ENCODE measurements around the gene CPNE7. TPM values are rescaled to one million over a fixed set of nuclear protein-coding genes. Genes with fewer than 3 reads are reported as not detected.

CPNE7 gene
- total and polyA plus RNA-seq, 9 of the 15 experiments (the other 6 are each of a cell fraction or from before 2014, with no cell fraction given): 0.30 to 73.4 (median 32.7) TPM

DNA sequence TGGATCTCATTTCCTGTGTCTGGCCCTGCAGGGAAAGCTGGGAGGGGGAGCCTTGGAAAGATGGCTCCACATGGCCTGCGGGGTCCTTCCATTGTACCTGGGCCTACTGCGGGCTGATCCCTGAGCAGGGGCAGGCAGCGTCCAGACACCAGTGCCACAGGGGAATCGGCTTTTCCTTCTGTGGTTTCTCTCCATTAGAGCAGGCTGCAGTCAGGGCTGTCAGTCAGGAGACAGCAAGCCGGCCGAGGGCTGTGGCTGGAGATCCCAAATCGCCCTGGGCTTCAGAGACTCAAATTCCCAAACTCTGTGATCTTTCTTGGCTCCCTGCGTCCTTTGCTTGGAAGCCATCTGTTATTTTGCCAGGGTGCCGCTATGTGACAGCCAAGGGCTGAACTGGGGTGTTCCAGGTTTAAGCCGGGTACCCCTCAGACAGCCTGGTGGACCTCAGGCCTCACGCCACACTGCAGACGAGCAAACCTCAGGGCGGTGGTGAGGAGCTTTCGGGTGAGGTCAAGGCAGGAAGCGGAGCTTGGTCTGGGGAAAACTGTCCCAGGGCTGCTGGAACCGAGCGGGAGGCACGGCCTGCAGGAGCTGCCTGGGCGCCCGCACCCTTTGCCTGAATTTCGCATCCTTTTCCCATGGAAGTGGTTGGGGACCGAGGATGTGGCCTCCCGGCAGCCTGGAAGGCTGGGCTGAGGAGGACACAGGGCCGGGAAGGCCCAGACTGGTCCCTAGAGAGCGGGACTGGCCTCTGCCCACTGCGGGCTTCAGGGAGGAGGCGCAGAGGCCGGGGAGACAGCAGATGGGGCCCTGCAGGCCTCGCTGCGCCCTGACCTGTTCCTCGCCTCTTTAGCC, 1.5 kb upstream of the CPNE7 start (continued):
- no peak for TF ChIP-seq HES1 (IDR thresholded peaks at IDR 0.05; ENCODE audit: low read depth)
- TF ChIP-seq KDM1A (IDR thresholded peaks at IDR 0.05): no peak
- TF ChIP-seq, protein P1, sequence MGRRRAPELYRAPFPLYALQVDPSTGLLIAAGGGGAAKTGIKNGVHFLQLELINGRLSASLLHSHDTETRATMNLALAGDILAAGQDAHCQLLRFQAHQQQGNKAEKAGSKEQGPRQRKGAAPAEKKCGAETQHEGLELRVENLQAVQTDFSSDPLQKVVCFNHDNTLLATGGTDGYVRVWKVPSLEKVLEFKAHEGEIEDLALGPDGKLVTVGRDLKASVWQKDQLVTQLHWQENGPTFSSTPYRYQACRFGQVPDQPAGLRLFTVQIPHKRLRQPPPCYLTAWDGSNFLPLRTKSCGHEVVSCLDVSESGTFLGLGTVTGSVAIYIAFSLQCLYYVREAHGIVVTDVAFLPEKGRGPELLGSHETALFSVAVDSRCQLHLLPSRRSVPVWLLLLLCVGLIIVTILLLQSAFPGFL (CRISPR knock-in tag; IDR thresholded peaks at IDR 0.05): no peak
- peak; percentile 61 for TF ChIP-seq HMGN3 (IDR thresholded peaks at IDR 0.05; ENCODE audit: borderline replicate concordance, extremely low read depth, insufficient read length, low read depth, low read length)
- TF ChIP-seq ZNF24 (IDR thresholded peaks at IDR 0.05): no peak
- TF ChIP-seq XRCC3 (IDR thresholded peaks at IDR 0.05): no peak
- TF ChIP-seq ZBTB1 (CRISPR knock-in tag; IDR thresholded peaks at IDR 0.05; ENCODE audit: borderline replicate concordance, low read depth): peak; percentile 78; the same call in 1 of the 2 replicates
- TF ChIP-seq NFE2 (IDR thresholded peaks at IDR 0.05; ENCODE audit: low read depth): no peak
- TF ChIP-seq WHSC1 (IDR thresholded peaks at IDR 0.05; ENCODE audit: low read length): no peak
- TF ChIP-seq, protein P2, sequence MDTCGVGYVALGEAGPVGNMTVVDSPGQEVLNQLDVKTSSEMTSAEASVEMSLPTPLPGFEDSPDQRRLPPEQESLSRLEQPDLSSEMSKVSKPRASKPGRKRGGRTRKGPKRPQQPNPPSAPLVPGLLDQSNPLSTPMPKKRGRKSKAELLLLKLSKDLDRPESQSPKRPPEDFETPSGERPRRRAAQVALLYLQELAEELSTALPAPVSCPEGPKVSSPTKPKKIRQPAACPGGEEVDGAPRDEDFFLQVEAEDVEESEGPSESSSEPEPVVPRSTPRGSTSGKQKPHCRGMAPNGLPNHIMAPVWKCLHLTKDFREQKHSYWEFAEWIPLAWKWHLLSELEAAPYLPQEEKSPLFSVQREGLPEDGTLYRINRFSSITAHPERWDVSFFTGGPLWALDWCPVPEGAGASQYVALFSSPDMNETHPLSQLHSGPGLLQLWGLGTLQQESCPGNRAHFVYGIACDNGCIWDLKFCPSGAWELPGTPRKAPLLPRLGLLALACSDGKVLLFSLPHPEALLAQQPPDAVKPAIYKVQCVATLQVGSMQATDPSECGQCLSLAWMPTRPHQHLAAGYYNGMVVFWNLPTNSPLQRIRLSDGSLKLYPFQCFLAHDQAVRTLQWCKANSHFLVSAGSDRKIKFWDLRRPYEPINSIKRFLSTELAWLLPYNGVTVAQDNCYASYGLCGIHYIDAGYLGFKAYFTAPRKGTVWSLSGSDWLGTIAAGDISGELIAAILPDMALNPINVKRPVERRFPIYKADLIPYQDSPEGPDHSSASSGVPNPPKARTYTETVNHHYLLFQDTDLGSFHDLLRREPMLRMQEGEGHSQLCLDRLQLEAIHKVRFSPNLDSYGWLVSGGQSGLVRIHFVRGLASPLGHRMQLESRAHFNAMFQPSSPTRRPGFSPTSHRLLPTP (IDR thresholded peaks at IDR 0.05; ENCODE audit: borderline replicate concordance, extremely low read depth, insufficient read length): no peak
- no peak for TF ChIP-seq ILK (tag; IDR thresholded peaks at IDR 0.05; ENCODE audit: borderline replicate concordance, low read depth)
- no peak for TF ChIP-seq SMARCA4 (IDR thresholded peaks at IDR 0.05)
- 0 out of 2 replicates have a peak, but pooled peaks have one; percentile 55 for TF ChIP-seq HDGF (IDR thresholded peaks at IDR 0.05)
- no peak for TF ChIP-seq BRCA1 (IDR thresholded peaks at IDR 0.05)
- 0 out of 2 replicates have a peak, but pooled peaks have one; percentile 18 for TF ChIP-seq BRCA1 (CRISPR knock-in tag; IDR thresholded peaks at IDR 0.05)
- TF ChIP-seq CBFA2T3 (IDR thresholded peaks at IDR 0.05): no peak

Data from K562 (cell line).